GM19395 (cell line): ENCODE data around the gene GABARAPL1.
"Not testable (repeated sequence)": the region's sequence is repeated elsewhere in the genome, so short reads cannot be mapped to it uniquely, and the experiment has no call there.

Experiments used
- ATAC-seq: cut with Tn5 transposase; IDR thresholded peaks from one replicate; pipeline ENCODE4 v1.9.1; 2021; ENCODE audit warnings: mild to moderate bottlenecking, moderate library complexity; ENCODE audit not compliant: unreplicated experiment

GABARAPL1 gene

GRCh38 chr12:10196210-10196609 lies 16.5 kb upstream of the GABARAPL1 start:
- ATAC-seq, result peak; percentile 93

DNA sequence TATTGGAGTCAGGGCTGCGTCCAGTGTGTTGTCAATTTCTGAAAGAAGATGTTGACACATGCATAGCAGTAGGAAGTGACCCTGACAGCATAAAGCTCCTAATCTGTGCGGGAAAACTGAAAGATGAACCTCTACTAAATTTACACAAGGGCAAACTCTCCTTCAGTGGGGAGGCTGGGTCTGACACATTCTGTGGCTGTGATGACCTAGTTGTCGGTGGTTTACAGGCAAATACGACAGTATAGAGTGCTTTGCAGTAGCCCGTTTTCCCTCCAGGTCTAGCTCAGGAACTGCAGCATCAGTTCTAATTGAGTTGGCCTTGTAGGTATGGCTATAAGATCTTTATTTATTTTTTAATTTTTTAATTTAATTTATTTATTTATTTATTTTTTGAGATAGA lies 14.8 kb upstream of the GABARAPL1 start:
- ATAC-seq, result no peak

GRCh38 chr12:10204495-10204894 lies 8.2 kb upstream of the GABARAPL1 start:
- not testable (repeated sequence) for ATAC-seq

- ATAC-seq, result no peak
Observed at GRCh38 chr12:10205220-10205807, 7.4 kb upstream of the GABARAPL1 start.

DNA sequence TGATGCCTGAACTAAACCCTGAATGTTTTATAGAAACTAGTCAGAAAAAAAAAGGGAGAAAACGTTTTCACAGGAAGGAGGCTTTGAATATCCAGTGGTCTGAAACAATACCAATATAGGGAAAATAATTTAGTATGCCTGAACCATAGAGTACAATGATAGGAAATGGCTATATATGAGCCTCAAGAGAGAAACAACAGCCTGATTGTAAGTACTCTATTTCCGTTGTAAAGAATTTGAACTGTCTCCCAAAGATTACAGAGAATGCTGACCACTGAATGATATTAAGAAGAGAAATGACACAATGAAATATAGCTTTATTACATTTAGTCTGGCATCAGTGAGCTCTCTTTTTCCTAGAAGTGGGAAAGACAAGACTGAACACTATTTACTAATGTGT lies 5.5 kb upstream of the GABARAPL1 start:
- ATAC-seq, result no peak

DNA sequence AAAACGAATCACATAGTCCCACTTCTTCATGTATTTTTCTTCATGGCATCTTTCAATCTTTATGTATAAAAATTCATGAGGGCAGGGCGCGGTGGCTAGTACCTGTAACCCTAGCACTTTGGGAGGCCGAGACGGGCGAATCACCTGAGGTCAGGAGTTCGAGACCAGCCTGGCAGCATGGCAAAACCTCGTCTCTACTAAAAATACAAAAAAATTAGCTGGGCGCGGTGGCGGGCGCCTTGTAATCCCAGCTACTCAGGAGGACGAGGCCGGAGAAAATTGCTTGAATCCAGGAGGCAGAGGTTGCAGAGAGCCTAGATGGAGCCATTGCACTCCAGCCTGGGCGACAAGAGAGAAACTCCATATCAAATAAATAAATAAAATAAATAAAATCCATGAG lies 2.5 kb upstream of the GABARAPL1 start:
- ATAC-seq, result no peak

GRCh38 chr12:10211101-10211939 lies 1.4 kb upstream of the GABARAPL1 start:
- no peak for ATAC-seq

- peak; percentile 65 for ATAC-seq
Observed at GRCh38 chr12:10211940-10212738, 538 bp upstream of the GABARAPL1 start.

DNA sequence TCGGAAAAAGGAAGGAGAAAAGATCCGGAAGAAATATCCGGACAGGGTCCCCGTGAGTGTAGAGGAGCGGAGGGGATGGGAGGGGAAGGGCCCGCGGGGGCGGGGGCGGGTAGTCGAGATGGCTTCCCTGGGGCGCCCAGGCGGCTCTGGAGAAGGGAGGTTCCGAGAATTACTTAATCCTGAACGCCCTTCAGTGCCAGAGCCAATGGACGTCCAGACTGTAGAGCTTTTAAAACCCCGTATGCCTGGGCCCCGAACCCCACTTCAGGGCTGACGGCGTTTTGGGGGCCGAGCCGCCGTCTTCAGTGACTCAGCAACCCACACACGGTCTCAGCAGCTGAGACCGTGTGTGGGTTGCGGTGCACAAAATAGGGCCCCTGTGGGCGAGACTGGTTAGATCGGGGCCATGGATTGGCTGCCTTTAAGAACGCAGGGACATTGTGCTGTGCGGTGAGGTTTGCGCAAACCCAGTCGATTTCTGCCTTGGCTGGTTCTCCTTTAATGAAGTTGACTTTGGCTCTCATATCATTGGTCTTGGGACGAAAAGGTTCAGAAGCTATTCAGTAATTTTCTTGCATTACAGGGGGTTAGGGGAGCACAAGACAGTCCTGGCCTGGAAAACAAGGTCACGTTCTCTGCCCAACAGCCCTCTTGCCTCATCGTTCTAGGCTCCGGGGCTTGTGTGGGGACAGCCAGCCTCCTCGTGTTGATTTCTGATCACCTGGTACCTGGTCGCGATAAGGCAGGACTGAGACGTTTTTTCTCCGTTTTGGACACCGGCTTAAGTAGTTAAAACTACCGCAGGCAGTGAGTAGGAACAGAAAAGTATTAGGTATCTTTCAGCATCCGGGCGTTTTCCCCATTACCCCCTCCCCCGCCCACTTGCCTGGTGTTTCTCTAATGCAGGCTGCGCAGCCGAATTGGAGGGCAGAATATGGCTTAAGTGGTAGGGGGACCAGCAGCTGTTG lies 775 bp downstream of the GABARAPL1 start:
- ATAC-seq, result peak; percentile 57

GRCh38 chr12:10214136-10214894 lies 1.6 kb downstream of the GABARAPL1 start:
- ATAC-seq, result peak; percentile 9

GRCh38 chr12:10214895-10215267 lies 2.2 kb downstream of the GABARAPL1 start:
- ATAC-seq, result no peak

DNA sequence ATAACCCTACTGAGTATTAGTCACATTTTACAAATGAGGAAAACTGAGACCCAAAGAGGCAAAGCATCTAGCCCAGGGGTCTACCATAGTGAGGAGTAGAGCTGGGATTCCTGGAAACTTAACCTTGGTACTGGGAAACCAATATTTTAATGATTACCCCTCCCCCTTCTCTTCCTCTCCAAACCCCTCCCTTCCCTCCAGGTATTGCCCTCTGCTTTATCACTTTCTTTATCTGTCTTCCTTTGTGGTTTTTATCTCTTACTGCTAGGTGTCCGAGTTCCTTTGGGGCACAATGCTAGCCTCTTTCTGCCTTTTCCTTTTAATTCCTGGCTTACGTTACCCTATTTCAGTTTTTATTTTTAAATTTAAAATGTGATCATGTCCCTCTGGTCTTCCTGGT lies 2.8 kb downstream of the GABARAPL1 start:
- ATAC-seq, result no peak

- ATAC-seq, result not testable (repeated sequence)
Observed at GRCh38 chr12:10215946-10216345, 3.3 kb downstream of the GABARAPL1 start.

- no peak for ATAC-seq
Observed at GRCh38 chr12:10218021-10218420, 5.3 kb downstream of the GABARAPL1 start.

DNA sequence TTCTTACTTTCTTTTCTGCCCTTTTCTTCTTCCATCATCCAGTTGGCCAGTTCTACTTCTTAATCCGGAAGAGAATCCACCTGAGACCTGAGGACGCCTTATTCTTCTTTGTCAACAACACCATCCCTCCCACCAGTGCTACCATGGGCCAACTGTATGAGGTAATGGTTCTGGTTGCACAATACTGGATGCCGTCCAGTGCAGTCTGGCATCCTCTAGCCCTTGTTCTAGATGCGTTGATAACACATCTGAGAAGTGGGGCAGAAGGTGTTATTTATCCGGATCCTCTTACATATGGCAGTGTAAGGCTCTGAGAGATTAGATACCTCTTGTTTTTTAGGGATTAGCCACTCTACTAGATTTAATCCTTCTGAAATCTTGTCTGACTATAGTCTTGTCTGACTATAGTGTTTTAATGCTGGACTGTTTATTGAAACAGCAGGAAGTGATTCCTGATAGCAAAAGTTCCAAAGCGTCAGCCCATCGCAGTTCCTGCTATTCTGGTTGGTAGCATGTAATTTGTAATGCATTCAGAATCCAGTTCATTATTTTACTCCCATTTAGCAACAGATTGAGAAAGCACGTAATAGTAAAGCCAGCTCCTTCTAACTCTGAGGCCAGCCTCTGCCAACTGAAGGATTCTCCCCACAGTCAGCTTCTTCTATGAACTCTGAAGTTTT lies 7.9 kb downstream of the GABARAPL1 start:
- no peak for ATAC-seq

DNA sequence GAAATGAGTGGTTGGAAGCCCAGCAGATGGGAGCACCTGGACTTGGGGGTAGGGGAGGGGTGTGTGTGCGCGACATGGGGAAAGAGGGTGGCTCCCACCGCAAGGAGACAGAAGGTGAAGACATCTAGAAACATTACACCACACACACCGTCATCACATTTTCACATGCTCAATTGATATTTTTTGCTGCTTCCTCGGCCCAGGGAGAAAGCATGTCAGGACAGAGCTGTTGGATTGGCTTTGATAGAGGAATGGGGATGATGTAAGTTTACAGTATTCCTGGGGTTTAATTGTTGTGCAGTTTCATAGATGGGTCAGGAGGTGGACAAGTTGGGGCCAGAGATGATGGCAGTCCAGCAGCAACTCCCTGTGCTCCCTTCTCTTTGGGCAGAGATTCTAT lies 9.2 kb downstream of the GABARAPL1 start:
- ATAC-seq, result no peak

- no peak for ATAC-seq
Observed at GRCh38 chr12:10223208-10223607, 10.5 kb downstream of the GABARAPL1 start.

GRCh38 chr12:10225426-10225825 lies 12.7 kb downstream of the GABARAPL1 start:
- ATAC-seq, result not testable (repeated sequence)

DNA sequence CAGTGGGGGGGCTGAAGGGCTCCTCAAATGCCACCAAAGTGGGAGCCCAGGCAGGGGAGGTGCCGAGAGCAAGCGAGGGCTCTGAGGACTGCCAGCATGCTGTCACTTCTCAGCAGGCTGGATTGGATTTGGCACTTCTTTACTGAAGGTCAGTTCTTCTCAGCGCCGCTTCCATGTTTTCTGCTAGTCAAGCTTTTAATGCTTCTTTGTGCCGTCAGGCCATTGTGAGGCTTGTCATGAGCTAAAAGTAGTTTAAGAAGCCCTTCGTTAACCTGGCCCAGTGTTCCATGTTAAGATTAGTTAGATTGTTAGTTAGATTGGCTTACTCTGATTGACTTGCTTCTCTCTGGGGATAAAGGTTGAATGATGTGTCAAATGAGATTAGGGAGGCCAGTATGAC lies 13.4 kb downstream of the GABARAPL1 start:
- ATAC-seq, result no peak
